Activated CD4-positive, alpha-beta T cell treated with anti-CD3 and anti-CD28 coated beads, Interleukin-2, amount 10 ng/mL, durations not matched to agents 7 days and 5 days (primary cell): ENCODE results near the gene PGA5. TPM values are rescaled to one million over a fixed set of nuclear protein-coding genes. Genes with fewer than 3 reads are reported as not detected.
"Not testable (repeated sequence)": the region's sequence is repeated elsewhere in the genome, so short reads cannot be mapped to it uniquely, and the experiment has no call there.

Experiments
- CTCF ChIA-PET: fragments of 350-600 bp; sonication (Branson Sonifier 250); formaldehyde crosslinking; loops from one replicate; lab custom pipeline; 2021; ENCODE audit warnings: antibody characterized with exemption; lab: Charles Lee
- POLR2A ChIA-PET: fragments of 350-600 bp; sonication (Branson Sonifier 250); formaldehyde crosslinking; loops from one replicate; lab custom pipeline; 2021; ENCODE audit warnings: antibody characterized with exemption; lab: Charles Lee
- DNase-seq: peaks from one replicate; pipeline ENCODE4 v3.0.0-alpha.2; 2020
- H3K27ac Mint-ChIP-seq: one replicate; pipeline ENCODE4 v1.8.0; 2021; ENCODE audit warnings: mild to moderate bottlenecking, moderate library complexity, mixed read lengths
- H3K27me3 Mint-ChIP-seq: one replicate; pipeline ENCODE4 v1.8.0; 2021; ENCODE audit warnings: mixed read lengths
- H3K36me3 Mint-ChIP-seq: one replicate; pipeline ENCODE4 v1.8.0; 2021; ENCODE audit warnings: low read depth, mixed read lengths
- H3K4me1 Mint-ChIP-seq: one replicate; pipeline ENCODE4 v1.8.0; 2021; ENCODE audit warnings: mixed read lengths
- H3K4me3 Mint-ChIP-seq: one replicate; pipeline ENCODE4 v1.8.0; 2021; ENCODE audit warnings: mild to moderate bottlenecking, moderate library complexity, mixed read lengths
- H3K9me3 Mint-ChIP-seq: one replicate; pipeline ENCODE4 v1.8.0; 2021; ENCODE audit warnings: mixed read lengths
- total RNA-seq, 2 experiments: library from RNA; stranded (reverse); gene quantifications; one replicate each; pipeline ENCODE4 v1.2.3, GENCODE V29; 2021

Gene PGA5
- total RNA-seq, 2 experiments from 2014 or later = not detected

GRCh38 chr11:61210629-61211028 lies 30.3 kb upstream of the PGA5 start:
- H3K27ac Mint-ChIP-seq, CTCF ChIA-PET, POLR2A ChIA-PET, H3K27me3 Mint-ChIP-seq, H3K4me3 Mint-ChIP-seq, H3K4me1 Mint-ChIP-seq, DNase-seq, H3K36me3 Mint-ChIP-seq, H3K9me3 Mint-ChIP-seq: not testable (repeated sequence)

- CTCF ChIA-PET, DNase-seq, H3K36me3 Mint-ChIP-seq, H3K4me1 Mint-ChIP-seq, H3K9me3 Mint-ChIP-seq, H3K27ac Mint-ChIP-seq, POLR2A ChIA-PET, H3K27me3 Mint-ChIP-seq, H3K4me3 Mint-ChIP-seq: not testable (repeated sequence)
Observed at GRCh38 chr11:61211327-61211952, 29.5 kb upstream of the PGA5 start.

- POLR2A ChIA-PET, DNase-seq, H3K4me3 Mint-ChIP-seq, H3K36me3 Mint-ChIP-seq, H3K27ac Mint-ChIP-seq, CTCF ChIA-PET, H3K27me3 Mint-ChIP-seq, H3K9me3 Mint-ChIP-seq, H3K4me1 Mint-ChIP-seq: not testable (repeated sequence)
Observed at GRCh38 chr11:61212202-61212601, 28.8 kb upstream of the PGA5 start.

- H3K9me3 Mint-ChIP-seq, H3K4me1 Mint-ChIP-seq, H3K27me3 Mint-ChIP-seq, DNase-seq, POLR2A ChIA-PET, H3K27ac Mint-ChIP-seq, H3K4me3 Mint-ChIP-seq, CTCF ChIA-PET, H3K36me3 Mint-ChIP-seq: not testable (repeated sequence)
Observed at GRCh38 chr11:61213711-61214324, 27.2 kb upstream of the PGA5 start.

GRCh38 chr11:61218306-61218705 lies 22.7 kb upstream of the PGA5 start:
- POLR2A ChIA-PET, H3K4me1 Mint-ChIP-seq, H3K27ac Mint-ChIP-seq, H3K27me3 Mint-ChIP-seq, H3K36me3 Mint-ChIP-seq, H3K9me3 Mint-ChIP-seq, DNase-seq, H3K4me3 Mint-ChIP-seq, CTCF ChIA-PET: not testable (repeated sequence)

GRCh38 chr11:61219016-61219415 lies 22.0 kb upstream of the PGA5 start:
- H3K27me3 Mint-ChIP-seq, H3K27ac Mint-ChIP-seq, DNase-seq, H3K9me3 Mint-ChIP-seq, H3K4me3 Mint-ChIP-seq, CTCF ChIA-PET, POLR2A ChIA-PET, H3K36me3 Mint-ChIP-seq, H3K4me1 Mint-ChIP-seq: not testable (repeated sequence)

GRCh38 chr11:61222047-61222446 lies 18.9 kb upstream of the PGA5 start, which contains the start of gene PGA4:
Gene PGA4, plus strand, starts transcription at chr11:61222347. Its CDS starts 54 bp downstream, at chr11:61222401.
- H3K4me1 Mint-ChIP-seq, H3K4me3 Mint-ChIP-seq, DNase-seq, H3K9me3 Mint-ChIP-seq, H3K27me3 Mint-ChIP-seq, POLR2A ChIA-PET, CTCF ChIA-PET, H3K36me3 Mint-ChIP-seq, H3K27ac Mint-ChIP-seq: not testable (repeated sequence)

- CTCF ChIA-PET, POLR2A ChIA-PET, H3K27ac Mint-ChIP-seq: not testable (repeated sequence)
Observed at GRCh38 chr11:61222692-61223091, 18.3 kb upstream of the PGA5 start.

GRCh38 chr11:61226457-61227137 lies 14.4 kb upstream of the PGA5 start:
- H3K27ac Mint-ChIP-seq, H3K36me3 Mint-ChIP-seq, H3K9me3 Mint-ChIP-seq, H3K27me3 Mint-ChIP-seq, H3K4me1 Mint-ChIP-seq, DNase-seq, CTCF ChIA-PET, POLR2A ChIA-PET, H3K4me3 Mint-ChIP-seq: not testable (repeated sequence)

More at GRCh38 chr11:61222692-61223091, 18.3 kb upstream of the PGA5 start:
- H3K27me3 Mint-ChIP-seq, DNase-seq, H3K4me3 Mint-ChIP-seq, H3K9me3 Mint-ChIP-seq, H3K36me3 Mint-ChIP-seq, H3K4me1 Mint-ChIP-seq: not testable (repeated sequence)

- H3K27me3 Mint-ChIP-seq, H3K9me3 Mint-ChIP-seq, POLR2A ChIA-PET, H3K36me3 Mint-ChIP-seq, H3K4me1 Mint-ChIP-seq, H3K27ac Mint-ChIP-seq, H3K4me3 Mint-ChIP-seq, CTCF ChIA-PET, DNase-seq: not testable (repeated sequence)
Observed at GRCh38 chr11:61229458-61229857, 11.5 kb upstream of the PGA5 start.

GRCh38 chr11:61231033-61231432 lies 9.9 kb upstream of the PGA5 start:
- CTCF ChIA-PET, H3K27ac Mint-ChIP-seq, H3K27me3 Mint-ChIP-seq, H3K36me3 Mint-ChIP-seq, H3K4me3 Mint-ChIP-seq, H3K4me1 Mint-ChIP-seq, POLR2A ChIA-PET, DNase-seq, H3K9me3 Mint-ChIP-seq: not testable (repeated sequence)

- H3K4me1 Mint-ChIP-seq, H3K9me3 Mint-ChIP-seq, H3K27ac Mint-ChIP-seq, H3K4me3 Mint-ChIP-seq, DNase-seq, H3K36me3 Mint-ChIP-seq, CTCF ChIA-PET, H3K27me3 Mint-ChIP-seq, POLR2A ChIA-PET: not testable (repeated sequence)
Observed at GRCh38 chr11:61231585-61231984, 9.4 kb upstream of the PGA5 start.

GRCh38 chr11:61232548-61233145 lies 8.3 kb upstream of the PGA5 start:
- H3K27ac Mint-ChIP-seq, H3K4me1 Mint-ChIP-seq, CTCF ChIA-PET, POLR2A ChIA-PET, H3K9me3 Mint-ChIP-seq, H3K36me3 Mint-ChIP-seq, H3K4me3 Mint-ChIP-seq, DNase-seq, H3K27me3 Mint-ChIP-seq: not testable (repeated sequence)
